IPS-NIHi11 (cell line): ENCODE measurements around the gene STUM.

Experiments
- DNase-seq: peaks from one replicate; pipeline ENCODE4 v3.0.0; 2012; ENCODE audit warnings: mixed read lengths, low spot score

STUM gene

DNA sequence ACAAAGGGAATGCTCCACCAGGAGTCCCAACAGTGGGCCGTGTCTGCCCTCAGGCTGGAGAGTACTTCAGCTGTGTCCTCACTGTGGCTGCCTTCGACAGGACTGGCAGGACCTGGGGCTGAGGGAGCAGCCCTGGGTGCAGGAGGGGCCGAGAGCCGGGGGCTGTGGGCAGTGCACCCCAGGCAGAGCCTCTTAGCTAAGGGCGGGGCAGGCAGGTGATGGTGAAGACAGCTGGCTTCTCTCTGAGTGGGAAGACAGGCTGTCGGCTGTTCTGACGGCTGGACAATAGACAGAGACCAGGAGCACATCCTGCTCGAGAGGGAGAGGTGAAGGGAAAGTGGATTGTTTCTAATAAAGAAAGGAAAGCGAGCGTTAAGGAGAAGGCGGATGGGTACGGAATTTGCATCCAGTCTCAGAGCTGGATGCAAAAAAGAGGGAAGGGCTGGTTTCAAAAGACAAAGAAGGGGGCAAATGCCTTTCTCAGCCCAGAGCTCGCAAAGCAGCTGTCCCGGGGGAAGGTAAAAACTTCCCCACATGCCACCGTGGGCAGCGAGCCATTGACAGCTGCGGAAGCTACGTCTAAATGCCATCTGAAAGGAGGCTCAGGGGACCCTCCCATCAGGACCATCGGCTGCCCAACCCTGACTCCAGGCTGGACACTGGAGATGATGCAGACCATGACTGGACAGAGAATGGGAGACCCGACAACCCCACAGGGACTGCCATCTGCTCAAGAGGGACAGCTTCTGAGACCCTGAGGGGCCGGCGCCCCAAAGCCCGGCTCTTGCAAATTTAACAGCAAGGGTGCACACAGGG lies 92.0 kb downstream of the STUM start:
- no peak for DNase-seq

DNA sequence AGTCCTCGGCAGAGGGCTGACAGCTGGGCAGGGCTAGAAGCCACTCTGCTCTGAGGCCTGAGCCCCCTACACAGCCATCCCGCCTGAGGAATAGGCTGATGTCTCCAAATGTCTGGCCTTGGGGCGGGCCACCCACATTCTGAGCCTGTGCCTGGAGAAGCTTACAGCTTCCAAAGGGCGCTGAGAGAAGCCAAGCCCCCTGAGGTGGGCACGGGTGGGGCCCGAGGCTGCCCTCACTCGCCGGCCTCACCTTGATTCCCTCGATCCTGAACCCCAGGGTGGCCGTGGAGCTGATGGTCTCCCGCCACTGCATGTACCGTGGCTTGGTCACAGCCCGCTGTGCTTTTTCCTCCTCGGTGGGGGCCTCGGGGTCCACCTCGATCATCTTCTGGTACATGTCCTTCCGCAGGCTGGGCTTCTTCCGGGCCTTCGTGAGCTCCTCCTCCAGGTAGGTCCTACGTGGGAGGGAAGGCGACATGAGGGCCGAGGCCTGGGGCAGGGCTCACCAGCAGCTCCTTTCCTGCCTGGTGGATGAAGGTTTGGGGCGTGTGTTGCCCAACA lies 93.2 kb downstream of the STUM start:
- DNase-seq = no peak

DNA sequence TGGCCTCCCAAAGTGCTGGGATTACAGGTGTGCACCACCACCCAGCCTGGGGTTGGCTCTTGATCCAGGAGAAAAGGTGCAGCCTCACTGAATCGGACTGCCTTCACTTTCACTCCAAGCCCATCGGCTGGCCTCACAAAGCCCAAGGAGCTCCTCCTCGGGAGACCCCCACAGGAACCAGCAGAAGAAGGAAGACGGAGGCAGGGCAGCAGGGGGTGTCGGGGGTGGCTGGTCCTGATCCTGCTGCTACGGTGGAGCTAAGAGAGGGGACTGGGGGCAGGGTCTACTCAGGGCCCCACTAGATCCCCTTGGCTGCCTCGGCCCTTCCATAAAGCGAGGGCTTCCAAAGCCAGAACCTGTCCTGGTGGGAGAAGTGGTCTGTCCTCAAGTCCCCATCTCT lies 93.9 kb downstream of the STUM start:
- DNase-seq = no peak

DNA sequence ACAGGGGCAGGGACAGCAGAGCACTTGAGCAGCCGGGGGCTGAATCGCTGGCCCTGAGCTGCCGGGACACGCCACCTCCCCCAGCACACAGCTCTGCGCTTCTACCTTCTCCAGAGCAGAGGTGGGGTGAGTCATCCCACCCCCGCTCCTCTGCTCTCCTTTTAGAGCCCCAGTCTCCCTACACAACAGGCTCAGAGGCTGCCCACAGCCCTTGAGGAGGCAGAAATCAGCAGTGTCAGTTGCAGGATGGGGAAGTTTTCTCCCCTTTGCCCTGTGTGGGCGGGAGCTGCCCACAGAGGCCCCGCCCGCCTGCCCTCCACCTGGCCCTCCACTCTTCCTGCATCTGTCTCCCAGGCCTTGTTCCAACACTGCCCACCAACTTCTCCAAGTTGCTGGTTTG lies 94.6 kb downstream of the STUM start:
- DNase-seq = peak; percentile 60

DNA sequence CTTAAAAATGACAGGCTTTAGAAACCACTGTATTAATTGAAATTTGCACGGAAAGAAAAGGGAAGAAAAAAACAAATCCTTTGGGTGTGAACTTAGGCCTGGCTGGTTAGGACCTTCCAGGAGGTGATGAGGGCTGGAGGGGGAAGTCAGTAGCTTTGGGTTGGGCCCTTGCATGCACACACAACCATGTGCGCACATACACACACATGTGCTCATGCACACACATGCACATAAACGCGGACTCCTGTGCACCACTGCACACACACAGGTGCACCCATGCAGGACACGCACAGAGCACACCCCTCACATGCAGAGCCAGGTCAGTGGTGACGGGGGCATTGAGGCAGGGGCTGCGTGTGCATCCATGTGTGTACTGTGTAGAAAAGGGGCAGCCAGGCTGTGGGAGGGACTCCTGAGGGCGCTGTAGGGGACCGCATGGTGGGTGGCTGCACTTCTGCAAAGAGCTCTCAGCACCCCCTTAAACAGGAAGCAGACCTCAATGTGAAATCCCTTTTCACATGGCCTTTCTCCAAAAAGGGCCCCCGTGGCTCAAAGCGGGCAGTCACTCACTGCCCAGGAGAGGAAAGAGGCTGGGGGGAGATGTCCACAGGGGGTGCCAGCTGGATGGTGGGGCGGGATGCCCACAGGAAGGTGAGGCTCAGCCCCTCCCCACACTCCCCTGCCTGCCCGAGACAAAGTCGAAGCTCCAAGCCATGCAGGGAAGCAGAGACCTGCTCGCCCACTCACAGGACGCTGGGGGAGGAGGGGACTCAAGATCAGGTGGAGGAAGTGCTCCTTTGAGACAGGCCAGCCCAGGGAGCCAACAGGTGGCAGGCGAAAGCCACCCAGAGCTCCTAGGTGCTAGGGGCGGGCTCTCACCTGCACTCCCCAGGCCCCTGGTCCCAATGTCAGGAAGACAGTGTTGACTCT lies 95.3 kb downstream of the STUM start:
- DNase-seq = no peak

DNA sequence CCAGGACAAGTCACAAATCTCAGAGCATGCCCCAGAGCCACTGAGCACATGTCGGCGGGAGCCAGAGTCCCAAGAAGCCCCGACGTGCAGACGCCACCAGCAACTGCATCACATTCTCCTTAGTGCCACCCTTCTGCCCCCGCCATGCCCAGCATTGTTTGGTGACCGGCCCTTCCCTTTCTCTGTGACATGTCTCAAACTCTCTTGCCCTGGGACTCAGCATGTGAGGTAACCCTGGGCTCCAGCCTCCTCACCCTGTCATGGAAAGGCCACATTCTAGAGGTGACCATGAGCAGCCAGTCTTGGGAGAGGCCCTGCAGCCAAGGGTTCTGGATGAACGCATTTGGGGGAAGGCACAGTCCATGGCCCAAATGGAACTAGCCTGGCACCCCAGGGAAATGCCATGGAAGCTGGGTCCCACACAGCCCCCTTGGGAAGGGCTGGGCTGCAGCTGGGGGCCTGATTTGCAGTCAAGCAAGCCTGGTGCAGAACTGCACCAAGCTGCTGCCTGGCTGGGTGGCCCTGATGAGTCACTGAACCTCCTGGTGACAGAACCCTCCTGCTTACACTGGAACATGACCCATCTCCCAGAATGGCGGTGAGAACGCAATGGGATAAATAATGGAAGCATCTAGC lies 96.1 kb downstream of the STUM start:
- DNase-seq = no peak

DNA sequence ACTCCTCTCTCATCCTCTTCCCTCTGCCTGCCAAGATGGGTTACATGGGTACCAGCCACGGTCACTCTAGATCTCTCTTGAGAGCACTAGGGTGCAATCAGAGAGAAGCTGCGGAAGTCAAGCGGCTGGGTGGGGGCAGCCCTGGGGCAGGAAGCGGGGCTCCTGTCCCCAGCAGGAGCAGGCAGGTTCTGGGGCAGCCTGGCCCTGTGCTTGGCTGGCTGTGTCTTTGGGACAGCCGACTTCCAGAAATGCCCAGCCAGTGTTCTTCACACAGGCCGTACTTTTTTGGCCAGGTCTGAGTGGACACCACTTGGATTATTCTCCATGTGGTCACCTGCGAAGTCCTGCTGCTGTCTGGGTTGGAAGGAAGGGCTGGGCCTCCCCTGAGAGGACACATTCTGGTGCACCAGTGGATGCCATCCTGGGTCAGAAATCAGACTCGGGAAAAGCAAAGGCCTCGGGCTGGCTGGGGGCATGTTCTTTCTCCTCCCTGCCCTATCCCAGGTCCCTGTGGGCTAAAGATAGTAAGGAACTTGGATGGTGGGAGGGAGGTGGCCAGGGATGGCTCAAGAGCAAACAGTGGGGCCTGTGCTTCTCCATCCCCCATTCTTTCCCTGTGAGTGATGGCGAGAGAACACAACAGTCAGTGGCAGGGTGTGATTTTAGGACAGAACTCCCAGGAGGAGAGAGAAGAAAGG lies 96.9 kb downstream of the STUM start:
- DNase-seq = no peak

DNA sequence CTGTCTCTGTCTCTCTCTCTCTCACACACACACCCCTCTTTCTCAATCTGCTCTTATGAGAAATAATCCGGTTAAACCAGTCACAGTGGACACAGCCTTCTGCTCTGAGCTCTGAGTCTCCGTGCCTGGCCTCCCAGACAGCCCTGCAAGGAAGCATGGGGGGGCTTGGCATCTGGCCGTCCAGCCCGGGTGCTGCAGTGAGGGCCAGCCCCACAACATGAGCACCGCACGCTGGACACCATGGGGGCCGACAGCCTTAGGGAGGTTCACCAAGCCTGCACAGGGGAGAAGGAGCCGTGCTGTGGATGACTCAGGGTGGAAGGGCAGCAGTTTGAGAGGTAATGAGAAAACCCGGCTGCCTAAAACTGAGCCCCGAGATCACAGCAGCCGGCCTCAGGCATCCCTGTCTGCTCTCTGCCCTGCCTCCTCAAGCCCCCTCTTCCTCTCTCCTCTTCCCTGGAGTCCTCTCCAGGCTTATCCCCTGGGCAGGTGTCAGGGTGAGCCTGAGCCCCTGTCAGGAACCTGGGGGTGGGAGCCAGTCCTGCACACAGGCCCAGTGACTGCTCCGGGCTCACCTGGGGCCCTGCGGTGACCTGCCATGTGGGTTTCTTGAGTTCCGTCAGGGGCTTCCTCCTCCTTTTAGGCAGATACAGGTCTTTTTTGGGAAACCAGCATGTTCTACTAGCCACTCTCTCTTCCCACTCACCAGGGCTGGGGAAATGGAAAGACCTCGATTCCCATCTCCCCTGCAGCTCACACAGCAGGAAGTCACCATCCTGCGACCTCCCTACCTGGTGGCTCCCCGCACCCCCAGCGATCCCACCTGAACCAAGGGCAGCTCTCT lies 97.7 kb downstream of the STUM start:
- no peak for DNase-seq

DNA sequence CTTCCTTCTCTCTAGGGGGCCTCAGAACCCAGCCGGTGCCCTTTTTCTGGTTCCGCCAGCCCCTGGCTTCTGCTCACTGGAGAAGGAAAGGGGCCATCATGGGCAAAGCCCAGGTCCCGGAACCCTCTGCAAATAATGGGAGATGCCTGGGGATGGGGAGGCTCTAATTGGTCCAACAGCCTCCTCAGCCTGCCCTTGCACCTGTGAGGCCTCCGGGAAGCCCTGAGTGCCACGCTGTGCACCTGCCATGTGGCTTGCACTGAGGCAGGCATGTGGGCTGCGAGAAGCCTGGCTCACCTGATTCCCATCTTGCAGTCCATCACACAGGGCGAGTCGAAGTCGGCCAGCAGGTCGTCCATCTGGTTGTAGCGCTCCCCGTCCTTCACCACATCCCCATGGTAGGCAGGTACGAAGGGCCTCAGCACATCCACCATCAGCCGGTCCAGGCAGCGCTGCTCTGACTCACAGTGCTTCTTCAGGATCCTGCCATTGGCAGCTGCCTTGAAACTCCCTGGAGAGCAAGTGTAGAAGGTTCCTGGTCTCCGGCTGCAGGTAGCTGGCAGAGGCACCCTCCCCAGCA lies 98.4 kb downstream of the STUM start:
- DNase-seq = no peak

DNA sequence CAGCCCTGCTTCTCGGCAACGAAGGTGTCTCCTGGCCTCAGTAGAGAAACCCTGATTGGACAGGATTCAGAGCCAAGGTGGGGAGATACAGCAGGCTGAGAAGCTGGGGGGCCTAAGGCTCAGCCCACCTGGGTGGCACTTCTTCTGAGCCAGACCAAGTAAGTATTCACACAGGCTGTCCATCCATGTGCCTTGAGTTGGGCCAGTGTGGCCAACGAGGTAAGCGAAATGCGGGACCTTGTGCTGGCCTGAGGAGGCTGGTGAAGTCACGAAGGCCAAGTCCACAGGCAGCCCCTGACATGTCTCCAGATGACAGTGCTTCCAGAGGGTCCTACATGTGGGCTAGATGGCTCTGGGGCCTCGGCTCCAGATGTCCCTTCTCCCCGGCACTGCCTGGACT lies 99.2 kb downstream of the STUM start:
- no peak for DNase-seq

DNA sequence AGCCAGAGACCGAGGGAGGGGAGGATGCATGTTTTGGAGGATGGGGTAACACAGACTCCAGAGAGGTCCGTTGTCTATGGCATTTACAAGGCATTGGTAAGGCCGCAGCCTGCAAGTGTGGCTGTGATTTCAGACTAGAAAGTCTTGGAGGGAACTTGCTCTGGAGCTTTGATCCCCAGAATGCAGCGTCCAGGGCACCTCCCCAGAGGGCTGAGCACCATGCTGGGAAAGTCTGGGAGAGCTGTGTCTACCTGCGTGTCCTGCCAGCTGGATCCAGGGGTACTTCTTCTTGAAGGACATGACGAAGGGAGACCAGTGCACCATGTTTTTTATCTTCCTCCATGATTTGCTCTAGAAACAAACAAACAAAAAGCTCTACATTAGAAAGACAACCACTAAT lies 99.9 kb downstream of the STUM start:
- no peak for DNase-seq

DNA sequence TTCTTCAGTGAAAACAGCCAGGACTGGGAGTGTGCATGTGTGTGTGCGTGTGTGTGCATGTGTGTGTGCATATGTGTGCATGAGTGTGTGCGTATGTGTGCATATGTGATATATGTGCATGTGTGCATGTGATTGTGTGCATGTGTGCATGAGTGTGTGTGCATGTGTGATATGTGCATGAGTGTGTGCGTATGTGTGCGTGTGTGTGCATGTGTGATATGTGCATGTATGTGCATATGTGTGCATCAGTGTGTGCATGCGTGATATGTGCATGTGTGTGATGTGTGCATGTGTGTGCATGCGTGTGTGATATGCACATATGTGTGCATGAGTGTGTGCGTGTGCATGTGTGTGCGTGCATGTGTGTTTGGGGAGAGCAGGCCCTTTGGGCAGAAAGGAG lies 100.7 kb downstream of the STUM start:
- DNase-seq = no peak

DNA sequence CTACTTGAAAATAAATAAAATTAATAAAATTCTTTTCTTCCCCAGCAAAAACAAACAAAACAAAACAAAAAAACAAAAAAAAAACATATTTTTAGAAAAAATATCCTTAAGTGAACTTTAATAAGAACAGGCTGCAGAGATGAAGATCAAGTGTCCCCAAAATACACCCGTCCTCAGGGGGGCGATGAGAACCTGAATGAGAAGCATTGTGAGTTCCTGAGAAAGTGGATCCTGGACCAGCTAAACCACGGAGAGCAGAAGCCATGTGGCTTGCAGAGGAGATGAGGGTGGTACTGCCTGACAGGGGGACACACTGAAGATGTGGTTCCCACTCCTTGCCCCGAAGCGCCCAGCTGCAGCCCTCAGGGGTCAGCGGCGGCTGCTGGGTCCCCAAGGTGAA lies 101.2 kb downstream of the STUM start:
- peak; percentile 25 for DNase-seq

DNA sequence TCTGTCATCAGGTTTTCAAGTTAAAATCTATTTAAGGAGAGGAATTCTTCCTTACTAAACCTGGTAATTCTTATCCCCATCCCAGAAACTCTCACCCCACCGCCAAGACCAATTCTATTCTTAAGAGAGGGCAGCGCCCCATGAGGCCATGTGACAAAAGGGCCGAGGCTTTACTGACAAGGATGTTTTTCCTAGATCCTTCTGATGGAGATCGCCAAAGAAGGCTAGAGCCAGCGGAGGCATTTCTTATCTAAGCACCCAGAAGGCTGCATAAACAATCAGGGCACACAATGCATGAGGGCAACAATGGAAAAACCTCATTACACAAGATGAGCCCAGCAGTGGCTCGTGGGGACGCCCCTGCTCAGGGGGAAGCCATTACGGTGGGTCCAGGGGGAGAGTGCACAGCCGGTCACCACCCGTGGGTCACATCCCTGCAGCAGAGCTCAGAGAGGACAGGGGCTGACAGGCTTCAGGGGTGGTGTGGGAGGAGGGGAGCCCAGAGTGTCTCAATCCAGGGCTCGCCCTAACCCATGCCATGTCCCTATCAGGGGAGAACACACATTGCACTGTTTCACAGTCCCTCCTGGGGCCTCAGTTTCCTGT lies 101.8 kb downstream of the STUM start:
- DNase-seq = no peak

DNA sequence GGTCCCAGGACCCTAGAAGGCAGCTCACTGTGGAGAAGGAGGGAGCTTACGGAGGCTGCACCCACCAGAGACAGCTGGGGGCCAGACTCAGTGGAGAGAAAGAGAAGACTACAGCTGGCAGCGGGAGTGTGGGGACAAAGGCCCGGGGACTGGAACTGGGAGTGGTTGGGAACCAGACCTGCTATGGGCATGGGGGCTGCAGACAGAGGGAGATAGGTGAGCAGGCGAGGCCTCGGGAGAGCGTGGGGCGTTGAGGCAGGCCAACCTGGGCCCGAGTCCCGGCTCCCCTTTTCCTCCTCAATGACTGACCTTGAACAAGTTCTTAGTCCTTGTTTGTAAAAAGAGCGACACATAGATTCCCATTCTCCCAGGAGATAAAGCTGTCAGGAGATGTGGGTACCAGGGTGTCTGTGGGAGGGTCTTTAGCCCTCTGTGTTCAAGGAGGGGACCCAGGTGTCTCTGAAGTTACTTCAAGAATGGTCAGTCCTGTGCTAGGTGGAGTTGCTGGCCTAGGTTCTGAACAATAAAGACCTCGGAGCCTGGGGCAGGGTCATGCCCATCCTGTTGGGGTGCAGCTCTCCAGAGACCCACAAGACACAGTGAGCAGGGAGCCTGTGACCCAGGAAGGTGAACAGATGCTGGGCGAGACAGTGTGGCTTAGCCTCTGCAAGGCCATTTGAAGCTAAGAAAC lies 102.6 kb downstream of the STUM start:
- DNase-seq = no peak

DNA sequence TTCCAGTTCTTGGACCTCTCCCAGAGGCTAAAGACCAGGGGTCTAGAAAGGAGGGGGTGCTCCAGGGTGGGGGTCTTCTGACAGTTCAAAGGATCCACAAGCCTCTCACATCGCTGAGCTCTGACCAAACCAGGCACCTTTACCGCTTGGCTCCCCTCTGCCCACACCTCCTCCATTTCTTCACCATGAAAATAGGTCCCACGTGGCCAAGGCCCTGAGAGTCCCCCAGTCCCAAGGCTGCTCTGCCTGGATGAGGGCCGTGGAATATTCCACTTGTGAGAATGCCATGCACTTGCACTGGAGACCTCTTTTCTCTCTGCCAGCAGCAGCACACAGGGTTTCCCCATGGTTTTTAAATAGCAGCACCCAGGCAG lies 103.2 kb downstream of the STUM start:
- no peak for DNase-seq

DNA sequence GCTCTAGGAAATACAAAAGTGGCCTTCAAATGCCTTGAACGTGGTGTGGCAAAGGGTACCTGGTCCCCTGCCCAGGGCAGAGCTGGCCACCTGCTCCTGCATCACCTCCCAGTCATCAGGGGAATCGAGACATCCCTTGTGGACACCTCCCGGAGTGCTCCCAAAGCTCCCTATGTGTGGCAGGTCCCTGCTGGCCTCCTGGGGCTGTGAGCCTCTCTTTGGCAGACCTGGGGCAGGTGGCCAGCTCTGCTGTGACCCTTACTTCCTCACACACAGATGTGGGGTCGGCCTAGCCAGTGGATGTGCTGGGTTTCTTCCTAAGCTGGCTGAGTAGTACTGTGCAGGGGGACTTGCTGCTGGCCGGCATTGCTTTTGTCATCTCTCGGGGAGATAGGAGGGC lies 104.0 kb downstream of the STUM start:
- no peak for DNase-seq

DNA sequence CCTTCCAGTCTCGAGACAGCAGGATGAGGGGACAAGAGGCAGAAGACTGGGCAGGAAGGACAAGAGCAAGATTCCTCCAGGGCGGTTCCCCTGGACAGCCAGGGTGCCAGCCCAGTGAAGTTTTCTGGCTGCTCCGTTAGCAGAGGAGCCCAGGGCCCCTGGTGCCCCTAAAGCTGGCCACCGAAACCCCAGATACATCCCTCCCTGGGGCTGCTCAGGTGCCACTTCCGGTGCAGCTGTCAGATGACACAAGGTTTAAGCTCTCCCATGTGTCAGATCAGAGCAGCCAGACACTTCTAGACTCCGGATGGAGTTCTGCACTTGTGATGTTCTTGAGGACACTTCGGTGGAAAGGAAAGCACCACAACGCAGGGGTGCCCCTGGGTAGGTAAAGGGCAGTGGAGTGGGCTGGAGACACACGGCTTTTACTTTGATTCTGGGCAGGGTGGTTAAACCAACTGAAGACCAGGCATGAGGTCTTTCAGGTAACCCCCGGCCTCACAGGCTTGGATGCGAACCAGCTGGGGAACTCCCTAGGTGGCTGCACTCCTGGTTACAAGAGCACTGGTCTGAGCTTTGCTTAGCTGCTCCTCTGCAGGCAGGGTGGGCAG lies 104.9 kb downstream of the STUM start:
- no peak for DNase-seq

DNA sequence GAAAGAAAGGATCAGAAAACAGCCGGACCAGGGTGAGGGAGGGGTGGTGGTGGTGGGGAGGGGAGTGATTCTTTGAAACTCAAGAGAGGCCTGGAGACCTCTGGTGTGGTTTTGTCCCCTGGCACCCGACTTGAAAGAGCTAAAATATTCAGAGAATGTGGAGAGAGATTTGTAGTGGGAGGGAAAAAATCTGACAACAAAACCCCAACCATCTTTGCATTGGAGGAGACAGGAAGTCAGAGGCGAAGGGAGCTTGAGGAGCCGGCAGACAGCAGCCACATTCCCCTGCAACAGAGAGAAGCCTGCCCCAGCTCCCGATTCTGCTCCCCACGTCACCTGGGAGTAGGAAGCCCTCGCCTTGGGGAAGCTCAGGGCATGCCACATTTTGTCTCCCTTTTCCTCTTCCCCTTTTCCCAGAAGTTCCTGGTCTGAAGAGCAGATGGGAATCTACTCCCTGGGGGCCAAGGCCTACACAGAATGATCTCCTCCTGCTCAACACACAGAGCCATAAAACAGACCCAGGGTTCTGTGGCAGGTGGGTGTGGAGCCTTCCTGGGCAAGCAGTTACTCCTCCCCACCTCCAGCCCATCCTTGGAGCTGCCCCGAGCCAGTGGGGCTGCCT lies 105.6 kb downstream of the STUM start:
- DNase-seq = peak; percentile 58
